ENCODE measurements around the gene IL20.

DNA sequence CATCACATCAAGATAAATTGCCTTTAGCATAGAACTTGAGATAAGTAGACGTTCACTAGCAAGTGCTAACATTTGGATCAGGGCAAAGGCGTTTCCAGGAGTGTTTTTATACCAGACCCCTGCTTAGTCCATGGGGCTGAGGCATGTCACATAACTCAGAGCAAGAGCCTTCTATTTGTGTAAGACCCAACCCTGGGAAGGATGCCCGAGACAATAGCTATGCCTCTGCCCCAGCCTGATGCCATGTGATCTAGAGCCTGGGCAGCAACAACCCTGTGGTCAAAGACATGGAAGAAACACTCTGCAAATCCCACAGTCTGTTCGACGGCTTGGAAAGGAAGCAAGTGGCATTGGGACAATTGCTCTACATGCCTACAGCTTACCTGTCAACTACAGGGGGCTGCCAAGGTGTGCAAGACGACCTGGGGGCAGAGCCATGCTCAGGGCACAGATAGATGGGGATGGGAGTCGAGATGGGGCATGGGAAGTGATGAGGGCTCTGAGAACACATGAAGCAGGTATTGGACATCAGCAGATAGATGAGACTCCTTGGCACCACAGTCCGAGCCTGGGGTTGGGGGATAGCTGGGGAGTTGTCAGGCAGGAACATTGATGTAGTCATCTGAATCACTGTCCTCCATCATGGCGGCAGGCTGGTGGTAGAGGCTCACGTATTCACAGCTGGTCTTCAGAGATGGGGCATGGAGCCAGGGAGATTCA lies 39.2 kb downstream of the IL20 start:
- TF ChIP-seq, protein P1, sequence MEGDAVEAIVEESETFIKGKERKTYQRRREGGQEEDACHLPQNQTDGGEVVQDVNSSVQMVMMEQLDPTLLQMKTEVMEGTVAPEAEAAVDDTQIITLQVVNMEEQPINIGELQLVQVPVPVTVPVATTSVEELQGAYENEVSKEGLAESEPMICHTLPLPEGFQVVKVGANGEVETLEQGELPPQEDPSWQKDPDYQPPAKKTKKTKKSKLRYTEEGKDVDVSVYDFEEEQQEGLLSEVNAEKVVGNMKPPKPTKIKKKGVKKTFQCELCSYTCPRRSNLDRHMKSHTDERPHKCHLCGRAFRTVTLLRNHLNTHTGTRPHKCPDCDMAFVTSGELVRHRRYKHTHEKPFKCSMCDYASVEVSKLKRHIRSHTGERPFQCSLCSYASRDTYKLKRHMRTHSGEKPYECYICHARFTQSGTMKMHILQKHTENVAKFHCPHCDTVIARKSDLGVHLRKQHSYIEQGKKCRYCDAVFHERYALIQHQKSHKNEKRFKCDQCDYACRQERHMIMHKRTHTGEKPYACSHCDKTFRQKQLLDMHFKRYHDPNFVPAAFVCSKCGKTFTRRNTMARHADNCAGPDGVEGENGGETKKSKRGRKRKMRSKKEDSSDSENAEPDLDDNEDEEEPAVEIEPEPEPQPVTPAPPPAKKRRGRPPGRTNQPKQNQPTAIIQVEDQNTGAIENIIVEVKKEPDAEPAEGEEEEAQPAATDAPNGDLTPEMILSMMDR (conservative IDR thresholded peaks at IDR 0.05; ENCODE audit: low read length) = no peak
- TF ChIP-seq EZH2phosphoT487 (IDR thresholded peaks at IDR 0.05; ENCODE audit: borderline replicate concordance, low read depth, low read length) = no peak

Data from OCI-LY7 (cell line).